ENCODE measurements around the gene RPL7L1. TPM values are rescaled to one million over a fixed set of nuclear protein-coding genes. Genes with fewer than 3 reads are reported as not detected.

The RPL7L1 gene
- total and polyA plus RNA-seq, 4 donors = 41.9 to 59.0 (median 56.2) TPM

Other genes with a start within 250 kb of the RPL7L1 start
- 1 to 10 TPM; 1.4 to 2.8 TPM for gene PRPH2, start 157.0 kb upstream of the RPL7L1 start, total RNA-seq
- gene PRPH2, start 157.0 kb upstream of the RPL7L1 start, polyA plus RNA-seq = under 1 TPM in 1 of 2 donors, not detected in 1; 0.72 TPM
- 10 to 100 TPM; 16.1 to 16.8 TPM for gene TBCC, start 133.5 kb upstream of the RPL7L1 start, total RNA-seq
- gene TBCC, start 133.5 kb upstream of the RPL7L1 start, polyA plus RNA-seq = 10 to 100 TPM; 14.4 to 33.1 TPM
- gene BICRAL, start 97.6 kb upstream of the RPL7L1 start, total RNA-seq = 10 to 100 TPM; 17.2 to 21.1 TPM
- gene BICRAL, start 97.6 kb upstream of the RPL7L1 start, polyA plus RNA-seq = 1 to 10 TPM; 4.8 to 5.8 TPM
- not detected for gene PTCRA, start 36.4 kb downstream of the RPL7L1 start, total RNA-seq
- gene PTCRA, start 36.4 kb downstream of the RPL7L1 start, polyA plus RNA-seq = not detected
- 10 to 100 TPM; 28.8 to 50.1 TPM for gene CNPY3, start 49.9 kb downstream of the RPL7L1 start, total RNA-seq
- 10 to 100 TPM; 28.3 to 36.1 TPM for gene CNPY3, start 49.9 kb downstream of the RPL7L1 start, polyA plus RNA-seq
- gene GNMT, start 81.1 kb downstream of the RPL7L1 start, total RNA-seq = 1 to 10 TPM in 1 of 2 donors, under 1 TPM in 1; 0.88 to 1.2 TPM
- 1 to 10 TPM in 1 of 2 donors, not detected in 1; 1.2 TPM for gene GNMT, start 81.1 kb downstream of the RPL7L1 start, polyA plus RNA-seq
- gene PEX6, start 99.6 kb downstream of the RPL7L1 start, total RNA-seq = 10 to 100 TPM; 11.7 to 16.1 TPM
- gene PEX6, start 99.6 kb downstream of the RPL7L1 start, polyA plus RNA-seq = 10 to 100 TPM; 13.8 to 22.0 TPM
- gene PPP2R5D, start 105.0 kb downstream of the RPL7L1 start, total RNA-seq = 10 to 100 TPM; 22.9 to 31.7 TPM
- 10 to 100 TPM; 20.3 to 31.5 TPM for gene PPP2R5D, start 105.0 kb downstream of the RPL7L1 start, polyA plus RNA-seq
- gene MEA1, start 134.3 kb downstream of the RPL7L1 start, total RNA-seq = 10 to 100 TPM; 44.5 to 44.6 TPM
- gene MEA1, start 134.3 kb downstream of the RPL7L1 start, polyA plus RNA-seq = 100 to 1,000 TPM in 1 of 2 donors, 10 to 100 TPM in 1; 93.5 to 110 TPM
- gene KLHDC3, start 134.6 kb downstream of the RPL7L1 start, total RNA-seq = 10 to 100 TPM; 55.7 to 61.7 TPM
- gene KLHDC3, start 134.6 kb downstream of the RPL7L1 start, polyA plus RNA-seq = 10 to 100 TPM; 74.6 to 95.9 TPM
- gene RRP36, start 142.0 kb downstream of the RPL7L1 start, total RNA-seq = 10 to 100 TPM; 36.7 to 41.1 TPM
- gene RRP36, start 142.0 kb downstream of the RPL7L1 start, polyA plus RNA-seq = 10 to 100 TPM; 29.6 to 40.5 TPM
- gene CUL7, start 174.2 kb downstream of the RPL7L1 start, total RNA-seq = 10 to 100 TPM; 11.0 to 17.5 TPM
- gene CUL7, start 174.2 kb downstream of the RPL7L1 start, polyA plus RNA-seq = 10 to 100 TPM in 1 of 2 donors, 1 to 10 TPM in 1; 3.3 to 14.9 TPM
- 10 to 100 TPM; 30.4 to 33.6 TPM for gene MRPL2, start 179.8 kb downstream of the RPL7L1 start, total RNA-seq
- gene MRPL2, start 179.8 kb downstream of the RPL7L1 start, polyA plus RNA-seq = 10 to 100 TPM; 29.3 to 55.2 TPM
- gene KLC4, start 180.0 kb downstream of the RPL7L1 start, total RNA-seq = 10 to 100 TPM; 20.1 to 35.0 TPM
- 10 to 100 TPM; 34.6 to 54.9 TPM for gene KLC4, start 180.0 kb downstream of the RPL7L1 start, polyA plus RNA-seq
- 1 to 10 TPM; 3.6 to 9.6 TPM for gene PTK7, start 196.7 kb downstream of the RPL7L1 start, total RNA-seq
- 1 to 10 TPM in 1 of 2 donors, under 1 TPM in 1; 0.13 to 6.4 TPM for gene PTK7, start 196.7 kb downstream of the RPL7L1 start, polyA plus RNA-seq